H9 (cell line): ENCODE measurements around the gene HOXA7. TPM values are rescaled to one million over a fixed set of nuclear protein-coding genes. Genes with fewer than 3 reads are reported as not detected.

Source experiments
- DNase-seq: peaks from one replicate; pipeline ENCODE4 v3.0.0-alpha.2; 2017
- H2AFZ ChIP-seq: one replicate; pipeline ENCODE4 v1.6.1; 2013; ENCODE audit warnings: mild to moderate bottlenecking, low read length, control low read depth, moderate library complexity
- H2AK5ac ChIP-seq: 2 replicates; pipeline ENCODE4 v1.6.1; 2013; ENCODE audit warnings: low read length, control low read depth, mixed read lengths; ENCODE audit not compliant: insufficient read length
- H2BK120ac ChIP-seq: one replicate; pipeline ENCODE4 v1.6.1; 2013; ENCODE audit warnings: low read depth, mild to moderate bottlenecking, low read length, control low read depth, inconsistent platforms; ENCODE audit not compliant: poor library complexity, severe bottlenecking
- H2BK12ac ChIP-seq: 2 replicates; pipeline ENCODE4 v1.6.1; 2013; ENCODE audit warnings: low read length, control low read depth, mixed read lengths, low read depth; ENCODE audit not compliant: insufficient read length
- H2BK15ac ChIP-seq: 2 replicates; pipeline ENCODE4 v1.6.1; 2013; ENCODE audit warnings: low read depth, low read length, control low read depth
- H2BK20ac ChIP-seq: one replicate; pipeline ENCODE4 v1.6.1; 2013; ENCODE audit warnings: low read depth, mild to moderate bottlenecking, low read length, control low read depth, inconsistent platforms; ENCODE audit not compliant: poor library complexity, severe bottlenecking
- H2BK5ac ChIP-seq: 2 replicates; pipeline ENCODE4 v1.6.1; 2013; ENCODE audit warnings: low read length, control low read depth, mixed read lengths; ENCODE audit not compliant: insufficient read length
- H3K14ac ChIP-seq: 2 replicates; pipeline ENCODE4 v1.6.1; 2013; ENCODE audit warnings: low read length, control low read depth; ENCODE audit not compliant: insufficient read depth
- H3K18ac ChIP-seq: 2 replicates; pipeline ENCODE4 v1.6.1; 2013; ENCODE audit warnings: low read depth, mild to moderate bottlenecking, mixed read lengths, low read length, control low read depth; ENCODE audit not compliant: insufficient read length
- H3K23ac ChIP-seq: 2 replicates; pipeline ENCODE4 v1.6.1; 2013; ENCODE audit warnings: low read length, control low read depth, mixed read lengths, low read depth; ENCODE audit not compliant: insufficient read length
- H3K23me2 ChIP-seq: 2 replicates; pipeline ENCODE4 v1.6.1; 2013; ENCODE audit warnings: low read depth, mild to moderate bottlenecking, mixed read lengths, low read length, control low read depth; ENCODE audit not compliant: insufficient read length, poor library complexity, severe bottlenecking
- H3K27ac ChIP-seq: 2 replicates; pipeline ENCODE4 v1.5.1; 2013; ENCODE audit warnings: low read length, control low read depth, mixed read lengths, low read depth; ENCODE audit not compliant: insufficient read length
- H3K27me3 ChIP-seq: 2 replicates; pipeline ENCODE4 v1.6.1; 2013; ENCODE audit warnings: low read length, control low read depth, inconsistent platforms; ENCODE audit not compliant: insufficient read depth
- H3K4ac ChIP-seq: 2 replicates; pipeline ENCODE4 v1.6.1; 2013; ENCODE audit warnings: low read depth, mild to moderate bottlenecking, control low read depth, inconsistent platforms, low read length, moderate library complexity
- H3K4me1 ChIP-seq: 2 replicates; pipeline ENCODE4 v1.6.1; 2013; ENCODE audit warnings: low read length, control low read depth, inconsistent platforms; ENCODE audit not compliant: insufficient read depth
- H3K4me2 ChIP-seq: 2 replicates; pipeline ENCODE4 v1.6.1; 2013; ENCODE audit warnings: low read length, control low read depth, mixed read lengths; ENCODE audit not compliant: insufficient read length, insufficient read depth
- H3K56ac ChIP-seq: 2 replicates; pipeline ENCODE4 v1.6.1; 2013; ENCODE audit warnings: low read depth, mild to moderate bottlenecking, mixed read lengths, low read length, control low read depth; ENCODE audit not compliant: insufficient read length
- H3K79me1 ChIP-seq: 2 replicates; pipeline ENCODE4 v1.6.1; 2013; ENCODE audit warnings: low read depth, mild to moderate bottlenecking, moderate library complexity, low read length, control low read depth, inconsistent platforms; ENCODE audit not compliant: insufficient read depth, poor library complexity, severe bottlenecking
- H3K79me2 ChIP-seq: 2 replicates; pipeline ENCODE4 v1.6.1; 2013; ENCODE audit warnings: low read length, control low read depth, inconsistent platforms; ENCODE audit not compliant: insufficient read depth
- H3K9ac ChIP-seq: 2 replicates; pipeline ENCODE4 v1.6.1; 2013; ENCODE audit warnings: low read length, control low read depth, mixed read lengths; ENCODE audit not compliant: insufficient read length; ENCODE audit errors: extremely low read depth
- H3K9me3 ChIP-seq: one replicate; pipeline ENCODE4 v1.6.1; 2013; ENCODE audit warnings: low read depth, low read length, inconsistent platforms; ENCODE audit not compliant: control insufficient read depth
- H3T11ph ChIP-seq: one replicate; pipeline ENCODE4 v1.6.1; 2013; ENCODE audit warnings: mild to moderate bottlenecking, low read length, control low read depth, inconsistent platforms
- H4K20me1 ChIP-seq: one replicate; pipeline ENCODE4 v1.6.1; 2013; ENCODE audit not compliant: control insufficient read depth, insufficient read length, insufficient read depth
- H4K5ac ChIP-seq: 2 replicates; pipeline ENCODE4 v1.6.1; 2013; ENCODE audit warnings: low read depth, mild to moderate bottlenecking, mixed read lengths, low read length, control low read depth; ENCODE audit not compliant: insufficient read length
- H4K8ac ChIP-seq: replicated peaks from 2 replicates; pipeline ENCODE4 v1.6.1; 2013; ENCODE audit warnings: low read length, control low read depth, mixed read lengths, low read depth; ENCODE audit not compliant: insufficient read length
- H4K91ac ChIP-seq: 2 replicates; pipeline ENCODE4 v1.6.1; 2013; ENCODE audit warnings: low read depth, mild to moderate bottlenecking, moderate library complexity, mixed read lengths, low read length, control low read depth; ENCODE audit not compliant: insufficient read length
- H3K27ac Mint-ChIP-seq, 3 experiments: 2 replicates in 2 of 3; 3 replicates in 1 of 3; pipeline ENCODE4 v1.8.0; 2020 to 2021; ENCODE audit warnings: mixed read lengths in 3 of 3, mild to moderate bottlenecking in 1 of 3, moderate library complexity in 1 of 3
- H3K27me3 Mint-ChIP-seq: 2 replicates; pipeline ENCODE4 v1.8.0; 2021; ENCODE audit warnings: low read depth, mild to moderate bottlenecking, moderate library complexity, mixed read lengths
- H3K36me3 Mint-ChIP-seq, 3 experiments: 2 replicates in 2 of 3; 3 replicates in 1 of 3; pipeline ENCODE4 v1.8.0; 2020 to 2021; ENCODE audit warnings: low read depth in 3 of 3, mixed read lengths in 3 of 3; ENCODE audit not compliant: insufficient read depth in 1 of 3
- H3K4me1 Mint-ChIP-seq, 2 experiments: 2 replicates each; pipeline ENCODE4 v1.8.0; 2020; ENCODE audit warnings: mixed read lengths in 2 of 2
- H3K4me3 Mint-ChIP-seq, 2 experiments: 2 replicates in 1 of 2; 3 replicates in 1 of 2; pipeline ENCODE4 v1.8.0; 2020 to 2021; ENCODE audit warnings: mild to moderate bottlenecking in 2 of 2, mixed read lengths in 2 of 2, moderate library complexity in 1 of 2
- H3K9me3 Mint-ChIP-seq, 2 experiments: 2 replicates in 1 of 2; 3 replicates in 1 of 2; pipeline ENCODE4 v1.8.0; 2020; ENCODE audit warnings: mild to moderate bottlenecking in 2 of 2, mixed read lengths in 2 of 2, moderate library complexity in 1 of 2
- WGBS: extraction: QIAGEN DNeasy Blood & Tissue Kit; methylation state at CpG from one replicate; pipeline ENCODE4 v1.1.7; 2013; ENCODE audit warnings: missing lambda C conversion rate, low lambda C conversion rate, mixed read lengths; ENCODE audit not compliant: insufficient read length; ENCODE audit errors: extremely low coverage; 5-methylcytosine and 5-hydroxymethylcytosine counted together
- total RNA-seq: library from RNA; stranded (reverse); gene quantifications from 2 replicates; pipeline ENCODE4 v1.2.1, GENCODE V29; 2021
- TF ChIP-seq, protein P1 (sequence below): fragments of 200-600 bp; sonication (generic); conservative IDR thresholded peaks from 3 replicates; pipeline ENCODE4 v1.8.0; 2021; ENCODE audit warnings: antibody characterized with exemption, mild to moderate bottlenecking

Gene HOXA7
- total RNA-seq, 1 experiment from 2014 or later, result not detected

DNA sequence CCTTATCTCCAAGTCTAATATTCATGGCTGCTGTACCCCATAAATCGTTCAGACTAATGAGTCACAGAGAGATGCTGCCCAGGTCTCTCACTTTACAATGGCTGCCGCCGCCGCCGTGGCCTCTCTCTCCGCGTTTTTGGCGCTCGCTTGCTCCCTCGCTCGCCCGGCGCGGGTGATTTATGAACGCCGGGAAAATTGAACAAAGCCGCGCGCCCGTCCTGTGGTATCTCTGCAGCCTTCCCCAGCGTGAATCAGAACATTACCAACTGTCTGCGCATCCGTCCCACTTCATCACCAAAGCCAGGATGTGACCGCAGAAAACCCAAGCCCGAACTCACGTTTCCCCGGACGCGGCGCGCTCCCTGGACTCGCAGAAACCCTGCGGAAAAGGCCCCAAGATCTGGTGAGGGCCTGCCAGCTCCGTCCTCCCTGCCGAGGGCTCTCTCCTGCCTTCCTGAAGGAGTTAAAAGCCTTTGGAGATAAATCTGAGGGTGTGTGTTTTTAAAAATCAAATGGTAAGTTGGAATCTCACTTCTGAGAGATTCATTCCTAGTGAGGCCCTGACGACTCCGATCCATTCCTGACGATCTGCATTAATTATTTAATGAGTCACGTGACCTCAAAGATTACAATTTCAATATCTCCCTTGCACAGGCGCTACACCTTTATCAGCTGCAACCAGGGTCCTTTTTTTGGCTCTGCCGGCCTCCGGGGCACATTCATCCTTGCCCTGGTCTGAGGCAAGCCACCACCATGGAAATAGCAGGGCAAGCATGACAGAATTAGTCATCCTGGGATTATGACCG, 32.2 kb downstream of the HOXA7 start:
- H3K27ac ChIP-seq, result no peak overlapping the region
- H2BK12ac ChIP-seq, result no peak overlapping the region
- H3K27me3 ChIP-seq, result peaks cover 100% of the 10 kb centered on the region
- no peak for DNase-seq
- no peak overlapping the region for H2BK5ac ChIP-seq
- peaks cover 100% of the 10 kb centered on the region for H3K27me3 Mint-ChIP-seq
- H2BK20ac ChIP-seq, result no peak overlapping the region
- peaks cover 0 to 10% of the 10 kb centered on the region in 2 experiments; a peak in 1 of 4 replicates for H3K4me1 Mint-ChIP-seq
- no peaks in the 10 kb centered on the region for H3K4me1 ChIP-seq
- no peak overlapping the region for H3K14ac ChIP-seq
- no peak overlapping the region for H3K23ac ChIP-seq
- no peak overlapping the region for H3K4me2 ChIP-seq
- H2AFZ ChIP-seq, result no peak overlapping the region
- peaks cover 2% of the 10 kb centered on the region for H4K20me1 ChIP-seq
- H3K79me2 ChIP-seq, result no peaks in the 10 kb centered on the region
- no peak overlapping the region for H2AK5ac ChIP-seq
- peaks cover 9 to 10% of the 10 kb centered on the region in 2 experiments; a peak in 4 of 5 replicates for H3K9me3 Mint-ChIP-seq
- no peak overlapping the region for H3K4ac ChIP-seq
- no peak overlapping the region for H4K91ac ChIP-seq
- no peak overlapping the region for H2BK120ac ChIP-seq
- H3K9me3 ChIP-seq, result no peaks in the 10 kb centered on the region
- H3K9ac ChIP-seq, result no peak overlapping the region
- no peak overlapping the region for H4K8ac ChIP-seq
- H3K79me1 ChIP-seq, result no peaks in the 10 kb centered on the region
- H3K23me2 ChIP-seq, result no peaks in the 10 kb centered on the region
- H3K4me3 Mint-ChIP-seq, result no peak overlapping the region; a peak in 1 of 5 replicates
- WGBS, result no CpG with 5 or more reads among the region's 43 CpGs
- no peak overlapping the region for H2BK15ac ChIP-seq
- no peak overlapping the region for H3T11ph ChIP-seq
- H3K27ac Mint-ChIP-seq, result no peak overlapping the region
- TF ChIP-seq, protein P1, sequence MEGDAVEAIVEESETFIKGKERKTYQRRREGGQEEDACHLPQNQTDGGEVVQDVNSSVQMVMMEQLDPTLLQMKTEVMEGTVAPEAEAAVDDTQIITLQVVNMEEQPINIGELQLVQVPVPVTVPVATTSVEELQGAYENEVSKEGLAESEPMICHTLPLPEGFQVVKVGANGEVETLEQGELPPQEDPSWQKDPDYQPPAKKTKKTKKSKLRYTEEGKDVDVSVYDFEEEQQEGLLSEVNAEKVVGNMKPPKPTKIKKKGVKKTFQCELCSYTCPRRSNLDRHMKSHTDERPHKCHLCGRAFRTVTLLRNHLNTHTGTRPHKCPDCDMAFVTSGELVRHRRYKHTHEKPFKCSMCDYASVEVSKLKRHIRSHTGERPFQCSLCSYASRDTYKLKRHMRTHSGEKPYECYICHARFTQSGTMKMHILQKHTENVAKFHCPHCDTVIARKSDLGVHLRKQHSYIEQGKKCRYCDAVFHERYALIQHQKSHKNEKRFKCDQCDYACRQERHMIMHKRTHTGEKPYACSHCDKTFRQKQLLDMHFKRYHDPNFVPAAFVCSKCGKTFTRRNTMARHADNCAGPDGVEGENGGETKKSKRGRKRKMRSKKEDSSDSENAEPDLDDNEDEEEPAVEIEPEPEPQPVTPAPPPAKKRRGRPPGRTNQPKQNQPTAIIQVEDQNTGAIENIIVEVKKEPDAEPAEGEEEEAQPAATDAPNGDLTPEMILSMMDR, result no peak
- H3K36me3 Mint-ChIP-seq, result peaks cover 0 to 2% (median 0%) of the 10 kb centered on the region in 3 experiments; a peak in 1 of 7 replicates
- H3K18ac ChIP-seq, result no peak overlapping the region
- no peak overlapping the region for H3K56ac ChIP-seq
- H4K5ac ChIP-seq, result no peak overlapping the region
